Adrenal gland (tissue), 12 donors: Measurements from ENCODE around the gene TNFRSF25. TPM values are rescaled to one million over a fixed set of nuclear protein-coding genes. Genes with fewer than 3 reads are reported as not detected.

Source experiments
- DNase-seq, 7 donors: peaks; one replicate each; pipeline ENCODE4 v3.0.0-alpha.2; 2019 to 2020
- H3K27ac ChIP-seq, 5 donors: fragments of 200-600 bp; sonication (generic) in 4 of 5; 1 replicate in 3 of 5; 2 replicates in 2 of 5; pipeline versions ENCODE4 v1.5.1 to v1.8.0; 2016 to 2020; ENCODE audit warnings: mild to moderate bottlenecking in 1 of 5
- H3K27me3 ChIP-seq: fragments of 200-600 bp; 2 replicates; pipeline ENCODE4 v1.8.0; 2021
- H3K36me3 ChIP-seq, 2 donors: fragments of 200-600 bp; replicated peaks in 1 of 2; 1 replicate in 1 of 2; 2 replicates in 1 of 2; pipeline versions ENCODE4 v1.5.1 to v1.8.0; 2018 to 2022
- H3K4me1 ChIP-seq, 2 donors: fragments of 200-600 bp; replicated peaks in 1 of 2; 1 replicate in 1 of 2; 2 replicates in 1 of 2; pipeline versions ENCODE4 v1.5.1 to v1.8.0; 2018 to 2021
- H3K4me3 ChIP-seq, 4 donors: fragments of 200-600 bp; sonication (generic) in 3 of 4; one replicate each; pipeline ENCODE4 v1.5.1; 2016 to 2018
- H3K9me3 ChIP-seq, 3 donors: fragments of 200-600 bp; sonication (generic) in 1 of 3; replicated peaks in 1 of 3; 1 replicate in 2 of 3; 2 replicates in 1 of 3; pipeline versions ENCODE4 v1.5.1 to v1.8.0; 2016 to 2021
- POLR2A ChIP-seq, 2 donors: fragments of 450-650 bp; IDR thresholded peaks; one replicate each; pipeline ENCODE4 v1.6.1; 2017; ENCODE audit warnings: antibody characterized with exemption in 2 of 2, mild to moderate bottlenecking in 2 of 2, moderate library complexity in 1 of 2
- WGBS, 4 donors: extraction: QIAGEN DNeasy Blood & Tissue Kit in 2 of 4; methylation state at CpG; one replicate each; pipeline versions ENCODE4 v1.1.5 to v1.1.7; 2013 to 2017; 5-methylcytosine and 5-hydroxymethylcytosine counted together
- intact Hi-C, 2 donors: fragments of 100-400 bp; cut with DNase I; formaldehyde crosslinking; loops; one replicate each; pipeline versions ENCODE4 v1.14.1 to v1.15.0; 2022 to 2023
- polyA plus RNA-seq, 3 donors: library from polyadenylated mRNA; stranded (reverse); fragments of 200-250 nt in 2 of 3; fragments of 350-450 nt in 1 of 3; fragmentation: Illumina TruSeq in 1 of 3; extraction: RNeasy Lipid Tissue Mini Kit (QIAGEN cat#74804) in 1 of 3; gene quantifications; one replicate each; pipeline ENCODE4 v1.2.3, GENCODE V29; 2013 to 2014
- total RNA-seq, 9 donors: library from RNA; depleted of rRNA in 4 of 9; stranded (reverse); fragments of >200 nt in 4 of 9; fragments of 120-200 nt in 1 of 9; fragmentation: NEBNext Ultra II Directional in 1 of 9; extraction: Animal tissue kit (Norgen Biotek cat#: 25700) in 1 of 9; gene quantifications; one replicate each; pipeline versions ENCODE4 v1.1.0 to v1.2.4, GENCODE V29; 2013 to 2023
- TF ChIP-seq, protein P1 (sequence below), 6 experiments: fragments of 450-650 bp in 4 of 6; fragments of 200-600 bp in 2 of 6; sonication (generic) in 1 of 6; IDR thresholded peaks; 1 replicate in 5 of 6; 2 replicates in 1 of 6; pipeline versions ENCODE4 v1.5.1 to v1.8.0; 2016 to 2021; ENCODE audit warnings: antibody characterized with exemption in 6 of 6, mild to moderate bottlenecking in 2 of 6, moderate library complexity in 1 of 6
- donor health status: healthy with polysubstance abuse.
- donor health status: Bipolar disorder and iron deficiency.
- donor health status: DM: yes; HTN: yes; CAD: no.
- donor health status: DM: no; HTN: no; CAD: no.
- donor health status: DM: no; HTN: no; CAD: no.
- donor health status: DM: yes; HTN: yes; CAD: no.

Gene TNFRSF25
- total and polyA plus RNA-seq, 12 donors = 1.2 to 169 (median 9.7) TPM

DNA sequence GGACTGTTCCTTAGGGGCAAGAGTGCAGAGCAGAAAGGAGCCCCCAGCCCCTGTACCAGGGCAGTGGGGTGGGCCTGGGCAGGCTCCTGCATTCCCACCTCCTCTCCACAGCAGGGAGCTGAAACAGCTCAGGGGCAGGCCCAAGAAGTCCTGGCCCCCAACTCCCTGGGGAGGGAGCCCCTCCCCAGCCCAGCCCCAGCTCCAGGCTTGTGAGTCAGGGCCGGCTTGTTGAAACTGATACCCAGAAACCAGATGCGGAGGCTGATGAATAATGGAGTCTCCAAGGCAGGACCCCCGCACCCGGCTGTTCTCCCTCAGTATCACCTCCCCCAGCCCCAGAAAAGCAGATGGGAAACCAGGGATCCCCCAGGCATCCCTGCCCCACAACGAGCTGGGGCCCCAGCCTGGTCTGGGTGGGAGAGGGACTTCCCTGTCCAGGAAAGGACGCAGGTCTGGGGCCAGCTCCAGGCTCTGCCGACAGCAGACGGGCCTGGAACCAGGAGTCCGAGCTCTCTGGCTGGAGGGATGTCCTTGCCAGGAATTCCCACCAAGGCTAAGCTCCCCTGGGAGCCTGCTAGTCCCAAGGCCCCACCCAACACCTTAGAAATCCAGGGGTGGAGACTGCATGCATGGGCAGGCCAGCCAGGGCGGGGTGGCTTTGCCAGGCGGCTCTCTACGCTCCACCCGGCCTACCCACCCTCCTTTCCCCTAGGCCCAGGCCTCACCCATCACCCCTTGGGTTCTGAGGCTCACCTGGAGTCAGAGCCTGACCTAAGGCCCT is 22.8 kb upstream of the TNFRSF25 start:
- no peaks in the 10 kb centered on the region for H3K36me3 ChIP-seq
- intact Hi-C loops = loop anchor here (5.0 to 10.0 kb wide), 2 partner anchors 64 to 156 kb away; partner anchors contain the start of gene NOL9 (in 1 of the 2)
- H3K9me3 ChIP-seq = no peaks in the 10 kb centered on the region
- no peak for DNase-seq
- no peak overlapping the region for H3K27ac ChIP-seq
- WGBS, 4 donors = 64 to 85% (median 80%) methylated on average over 7 to 13 of the region's 13 CpGs
- TF ChIP-seq POLR2A (IDR thresholded peaks at IDR 0.05) = no peak
- TF ChIP-seq, protein P1, sequence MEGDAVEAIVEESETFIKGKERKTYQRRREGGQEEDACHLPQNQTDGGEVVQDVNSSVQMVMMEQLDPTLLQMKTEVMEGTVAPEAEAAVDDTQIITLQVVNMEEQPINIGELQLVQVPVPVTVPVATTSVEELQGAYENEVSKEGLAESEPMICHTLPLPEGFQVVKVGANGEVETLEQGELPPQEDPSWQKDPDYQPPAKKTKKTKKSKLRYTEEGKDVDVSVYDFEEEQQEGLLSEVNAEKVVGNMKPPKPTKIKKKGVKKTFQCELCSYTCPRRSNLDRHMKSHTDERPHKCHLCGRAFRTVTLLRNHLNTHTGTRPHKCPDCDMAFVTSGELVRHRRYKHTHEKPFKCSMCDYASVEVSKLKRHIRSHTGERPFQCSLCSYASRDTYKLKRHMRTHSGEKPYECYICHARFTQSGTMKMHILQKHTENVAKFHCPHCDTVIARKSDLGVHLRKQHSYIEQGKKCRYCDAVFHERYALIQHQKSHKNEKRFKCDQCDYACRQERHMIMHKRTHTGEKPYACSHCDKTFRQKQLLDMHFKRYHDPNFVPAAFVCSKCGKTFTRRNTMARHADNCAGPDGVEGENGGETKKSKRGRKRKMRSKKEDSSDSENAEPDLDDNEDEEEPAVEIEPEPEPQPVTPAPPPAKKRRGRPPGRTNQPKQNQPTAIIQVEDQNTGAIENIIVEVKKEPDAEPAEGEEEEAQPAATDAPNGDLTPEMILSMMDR (IDR thresholded peaks at IDR 0.05) = no peak
- peaks cover 16 to 48% of the 10 kb centered on the region in 2 donors for H3K4me1 ChIP-seq
- H3K4me3 ChIP-seq = no peak overlapping the region
- no peaks in the 10 kb centered on the region for H3K27me3 ChIP-seq

DNA sequence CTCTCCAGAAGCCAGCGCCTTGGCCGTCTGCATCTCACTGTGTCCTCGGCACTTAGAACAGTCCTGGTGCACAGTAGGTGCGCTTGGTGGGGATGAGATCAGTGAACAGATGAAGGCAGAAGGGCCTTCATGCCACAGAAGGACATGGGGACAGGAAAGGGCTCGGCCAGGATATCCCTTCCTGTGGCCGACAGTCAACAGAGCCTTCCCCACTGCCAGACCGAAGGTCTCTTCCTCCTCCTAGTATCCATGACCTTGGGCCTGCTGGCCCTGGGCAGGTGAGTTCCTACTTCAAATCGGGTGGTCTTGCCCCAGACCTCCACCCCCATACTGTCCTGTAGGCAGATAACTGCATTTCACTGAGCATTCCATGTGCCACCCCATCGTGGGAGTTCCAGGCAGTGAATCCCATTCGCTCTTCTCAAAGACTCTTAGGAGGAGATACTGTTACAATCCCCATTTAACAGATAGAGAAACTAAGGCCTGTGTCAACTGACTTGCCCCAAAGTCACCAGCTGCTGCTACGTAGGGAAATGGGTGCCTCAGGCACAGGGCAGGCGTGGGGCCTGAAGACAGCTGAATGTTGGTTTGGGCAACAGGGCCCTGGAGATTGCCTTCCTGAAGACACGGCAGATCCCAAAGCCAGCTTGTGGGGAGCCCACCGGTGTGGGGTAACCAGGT is 22.0 kb upstream of the TNFRSF25 start:
- 83 to 86% (median 85%) methylated on average over 13 to 14 of the region's 14 CpGs for WGBS, 4 donors
- intact Hi-C loops = loop anchor here (5.0 to 10.0 kb wide), 2 partner anchors 64 to 157 kb away; partner anchors contain the start of gene NOL9 (in 1 of the 2)
- no peak for DNase-seq
- TF ChIP-seq, protein P1 (IDR thresholded peaks at IDR 0.05) = no peak
- TF ChIP-seq POLR2A (IDR thresholded peaks at IDR 0.05) = no peak
- peaks cover 16 to 48% of the 10 kb centered on the region in 2 donors for H3K4me1 ChIP-seq
- H3K4me3 ChIP-seq = no peak overlapping the region
- H3K9me3 ChIP-seq = no peaks in the 10 kb centered on the region
- H3K27me3 ChIP-seq = no peaks in the 10 kb centered on the region
- no peak overlapping the region for H3K27ac ChIP-seq
- H3K36me3 ChIP-seq = no peaks in the 10 kb centered on the region

DNA sequence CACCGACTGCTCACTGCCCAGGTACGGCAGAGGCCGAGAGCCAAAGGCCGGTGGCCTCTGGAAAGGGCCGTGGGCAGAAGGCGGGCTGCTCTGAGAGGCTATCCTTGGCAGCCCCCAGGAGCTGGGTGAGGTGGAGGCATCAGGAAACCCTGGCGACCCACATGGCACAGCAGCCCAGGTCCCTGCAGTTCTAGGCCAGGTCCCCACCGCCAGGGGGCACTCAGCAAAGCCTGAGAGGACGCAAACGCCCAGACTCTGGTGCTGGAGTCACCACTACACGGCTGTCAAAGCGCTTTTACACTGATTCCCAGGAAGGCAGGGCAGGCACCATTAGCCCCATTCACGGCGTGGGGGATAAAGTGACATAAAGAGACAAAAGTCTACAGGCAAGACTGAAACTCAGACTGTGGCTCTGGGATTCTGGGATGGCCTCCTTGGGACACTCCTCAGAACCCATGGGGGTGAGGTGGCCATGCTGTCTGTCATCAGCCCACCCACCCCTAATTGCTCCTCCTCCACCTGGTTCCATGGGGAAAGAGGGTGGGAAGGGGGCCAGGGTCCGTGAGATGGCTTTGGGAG is 20.5 kb upstream of the TNFRSF25 start:
- no peak overlapping the region for H3K4me3 ChIP-seq
- H3K9me3 ChIP-seq = no peaks in the 10 kb centered on the region
- peak; percentile 86 to 95 (median 89) for DNase-seq
- H3K4me1 ChIP-seq = peaks cover 14 to 36% of the 10 kb centered on the region in 2 donors
- intact Hi-C loops = loop anchor here (5.0 to 10.0 kb wide), 2 partner anchors 66 to 158 kb away; partner anchors contain the start of gene NOL9 (in 1 of the 2)
- WGBS, 4 donors = 5 to 9% (median 7%) methylated on average over 10 to 15 of the region's 15 CpGs
- TF ChIP-seq, protein P1 (IDR thresholded peaks at IDR 0.05) = peak; percentile 68 to 92 (median 86)
- TF ChIP-seq POLR2A (IDR thresholded peaks at IDR 0.05) = no peak
- H3K27me3 ChIP-seq = no peaks in the 10 kb centered on the region
- no peak overlapping the region for H3K27ac ChIP-seq
- no peaks in the 10 kb centered on the region for H3K36me3 ChIP-seq
